GM19099 (cell line): ENCODE results near the gene LYZL4.

ENCODE experiments used
- POLR2A ChIP-seq: IDR thresholded peaks from 3 replicates; pipeline ENCODE4 v1.6.1; 2011; ENCODE audit warnings: low read depth; ENCODE audit not compliant: insufficient read length; ENCODE audit errors: extremely low read depth

The LYZL4 gene

DNA sequence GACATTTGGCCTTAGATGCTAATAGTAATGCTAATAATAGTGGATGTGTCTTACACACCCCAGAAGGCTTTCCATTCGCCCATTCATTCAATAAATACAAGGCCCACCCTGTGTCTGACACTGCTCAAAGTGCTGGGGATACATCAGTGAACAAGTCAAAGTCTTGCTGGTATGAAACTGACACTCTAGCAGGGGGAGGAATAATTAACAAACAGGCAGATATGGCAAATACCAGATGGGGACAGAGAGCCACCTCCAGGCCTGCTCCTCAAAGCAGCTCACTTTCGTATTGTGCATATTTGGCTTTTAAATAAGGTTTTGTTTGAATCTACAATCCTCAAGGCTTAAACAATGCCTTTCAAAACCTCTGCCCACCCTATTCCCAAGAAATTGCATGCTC is 28.3 kb upstream of the LYZL4 start:
- no peak for TF ChIP-seq POLR2A

DNA sequence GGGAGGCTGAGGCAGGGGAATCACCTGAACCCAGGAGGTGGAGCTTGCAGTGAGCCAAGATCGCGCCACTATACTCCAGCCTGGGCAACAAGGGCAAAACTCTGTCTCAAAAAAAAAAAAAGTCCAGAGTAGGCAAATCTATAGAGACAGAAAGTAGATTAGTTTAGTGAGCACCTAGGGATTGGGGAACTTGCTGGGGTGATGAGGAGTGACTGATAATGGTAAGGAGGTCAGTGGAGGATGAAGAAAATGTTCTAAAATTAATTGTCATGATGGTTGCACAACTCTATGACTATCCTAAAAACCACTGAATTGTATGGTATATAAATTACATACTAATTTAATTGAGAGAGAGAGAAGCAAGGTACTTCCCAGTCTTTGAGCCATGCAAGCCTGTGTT is 27.8 kb upstream of the LYZL4 start:
- TF ChIP-seq POLR2A = no peak

DNA sequence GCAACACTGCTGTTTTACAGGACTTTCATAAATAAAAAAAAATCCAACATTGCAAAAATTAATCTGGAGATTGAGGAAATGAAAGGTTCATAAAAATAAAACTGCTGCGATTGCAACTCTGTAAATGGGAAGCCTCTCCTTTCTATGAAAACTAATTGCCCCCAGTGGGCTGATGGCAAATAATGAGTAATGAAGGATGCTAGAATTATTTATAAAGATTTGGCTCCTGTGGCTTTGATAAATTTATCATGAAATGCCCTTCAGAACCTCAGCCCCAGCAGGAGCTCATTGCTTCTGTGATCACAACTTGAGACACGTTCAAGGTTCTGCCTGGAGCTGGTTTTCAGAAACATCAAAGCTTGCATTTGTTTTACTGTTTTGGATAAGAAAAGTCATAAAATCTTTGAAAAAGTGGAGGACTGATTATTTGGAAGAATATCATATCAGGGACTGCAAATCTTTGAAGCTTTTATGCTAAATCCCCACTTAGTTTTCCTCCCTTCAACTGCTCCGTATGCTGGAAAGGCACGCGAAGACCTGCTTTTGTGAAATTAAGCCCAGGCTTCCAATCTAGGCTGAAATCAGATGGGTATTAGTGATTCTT is 24.5 kb upstream of the LYZL4 start:
- TF ChIP-seq POLR2A = no peak

DNA sequence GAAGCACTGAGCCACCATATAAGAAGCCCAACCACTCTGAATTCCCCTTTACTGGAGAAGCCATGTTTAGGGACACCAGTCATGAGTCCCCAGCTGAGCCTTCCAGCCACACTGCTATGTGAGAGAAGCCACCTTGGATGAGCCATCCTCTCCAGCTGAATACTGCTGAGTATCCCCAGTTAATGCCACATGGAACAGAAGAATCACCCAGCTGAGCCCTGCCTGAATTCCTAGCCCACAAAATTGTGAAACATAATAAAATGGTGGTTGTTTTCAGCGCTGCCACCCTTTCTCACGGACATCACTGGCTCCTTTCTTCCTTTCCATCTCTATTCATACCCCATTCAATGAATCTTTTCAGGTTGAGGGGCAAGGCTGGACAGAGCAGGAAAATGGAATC is 22.1 kb upstream of the LYZL4 start:
- TF ChIP-seq POLR2A = no peak

DNA sequence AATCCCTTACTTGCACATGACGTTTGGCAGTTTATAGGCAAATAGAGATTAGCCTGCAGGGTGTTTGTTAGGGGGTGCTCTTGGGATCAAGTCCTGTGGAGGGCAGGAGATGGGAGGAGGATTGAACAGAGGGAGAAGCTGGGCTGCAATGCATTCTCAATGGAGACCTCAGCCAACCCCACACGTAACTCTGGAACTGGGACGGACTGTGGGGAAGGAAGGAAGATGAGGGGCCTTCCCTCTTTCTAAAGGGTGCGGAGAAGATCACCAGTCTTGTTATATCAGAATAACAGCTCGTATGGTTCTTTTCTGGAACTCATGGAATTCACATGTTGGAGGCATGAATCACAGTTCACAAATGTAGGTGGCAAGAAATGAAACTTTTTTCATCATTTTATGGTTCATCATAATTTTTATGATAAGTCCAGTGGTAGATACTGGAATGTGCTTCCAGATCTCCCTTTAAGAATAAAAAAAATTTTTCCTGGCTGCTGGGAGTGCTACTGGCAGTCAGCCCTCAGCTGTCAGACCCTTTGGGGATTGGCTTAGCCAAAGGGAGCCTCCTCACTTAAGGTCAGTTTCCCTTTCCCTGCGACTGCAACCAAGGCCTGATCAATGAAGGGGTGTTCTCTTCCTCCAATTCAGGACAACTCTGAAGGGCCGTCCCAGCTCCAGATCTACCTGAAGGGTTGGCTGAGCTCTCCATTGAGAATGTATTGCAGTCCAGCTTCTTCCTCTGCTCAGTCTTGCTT is 20.5 kb upstream of the LYZL4 start:
- TF ChIP-seq POLR2A = no peak

DNA sequence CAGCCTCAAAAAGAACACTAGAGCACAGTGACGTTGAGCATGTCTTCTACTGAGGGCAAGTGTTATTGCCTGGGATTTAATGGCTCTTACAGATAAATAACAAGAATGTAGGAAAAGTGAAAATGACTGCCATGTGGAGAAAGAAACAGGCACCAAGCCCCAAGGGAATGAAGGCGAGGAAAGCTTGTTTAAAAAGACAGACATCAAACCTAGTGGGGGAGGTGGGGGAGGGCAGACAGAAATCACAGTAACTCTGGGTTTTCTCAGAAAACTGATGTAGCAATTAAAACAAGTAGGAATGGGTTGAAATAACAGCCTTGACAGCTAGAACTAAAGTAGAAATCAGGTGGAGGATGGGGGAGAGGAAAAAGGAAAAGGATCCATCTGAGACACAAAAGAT is 18.4 kb upstream of the LYZL4 start:
- TF ChIP-seq POLR2A = no peak

DNA sequence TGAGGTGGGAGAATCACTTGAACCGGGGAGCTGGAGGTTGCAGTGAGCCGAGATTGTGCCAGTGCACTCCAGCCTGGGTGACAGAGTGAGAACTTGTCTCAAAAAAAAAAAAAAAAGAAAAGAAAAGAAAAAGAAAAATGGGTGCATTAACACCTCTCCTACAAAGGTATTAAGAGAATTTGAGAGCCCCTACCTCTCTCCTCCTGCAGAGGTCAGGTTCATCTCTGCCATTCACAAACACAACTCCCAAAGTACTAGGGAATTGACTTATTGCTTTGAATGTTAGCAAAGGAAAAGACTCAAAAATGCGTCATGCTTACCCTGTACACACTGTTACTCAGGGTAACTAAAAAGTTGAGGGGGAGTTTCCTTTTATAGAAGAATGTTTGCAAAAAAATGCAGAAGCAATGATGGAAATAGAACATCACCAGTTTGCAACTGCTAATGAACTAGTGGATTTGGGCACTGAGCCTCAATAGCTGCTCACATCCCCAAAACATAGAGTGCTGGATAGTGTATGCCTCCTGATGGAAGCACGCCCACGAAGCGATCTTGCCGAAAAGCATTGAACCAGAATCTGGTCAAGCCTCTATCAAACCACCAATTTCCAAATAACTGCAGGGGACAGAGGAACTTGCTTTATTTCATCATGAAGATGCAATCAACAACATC is 15.5 kb upstream of the LYZL4 start:
- TF ChIP-seq POLR2A = no peak

DNA sequence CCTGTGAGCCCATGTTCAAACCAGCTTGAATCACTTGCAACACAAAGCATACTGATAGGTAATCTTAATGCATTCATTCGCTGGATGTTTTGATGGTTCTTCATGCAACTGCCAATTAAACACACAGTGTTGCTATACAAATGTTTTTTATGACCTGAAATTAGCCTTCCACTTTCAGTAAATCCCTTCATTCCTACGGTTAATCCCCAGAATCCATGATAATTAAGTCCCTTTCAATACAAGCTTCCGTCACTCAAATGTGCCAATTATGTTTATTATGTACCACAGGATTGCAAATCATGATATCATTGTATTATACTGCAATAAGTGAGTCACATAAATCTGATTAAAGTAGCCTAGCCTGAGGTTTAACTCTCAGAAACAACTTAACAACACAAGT is 14.5 kb upstream of the LYZL4 start:
- no peak for TF ChIP-seq POLR2A

DNA sequence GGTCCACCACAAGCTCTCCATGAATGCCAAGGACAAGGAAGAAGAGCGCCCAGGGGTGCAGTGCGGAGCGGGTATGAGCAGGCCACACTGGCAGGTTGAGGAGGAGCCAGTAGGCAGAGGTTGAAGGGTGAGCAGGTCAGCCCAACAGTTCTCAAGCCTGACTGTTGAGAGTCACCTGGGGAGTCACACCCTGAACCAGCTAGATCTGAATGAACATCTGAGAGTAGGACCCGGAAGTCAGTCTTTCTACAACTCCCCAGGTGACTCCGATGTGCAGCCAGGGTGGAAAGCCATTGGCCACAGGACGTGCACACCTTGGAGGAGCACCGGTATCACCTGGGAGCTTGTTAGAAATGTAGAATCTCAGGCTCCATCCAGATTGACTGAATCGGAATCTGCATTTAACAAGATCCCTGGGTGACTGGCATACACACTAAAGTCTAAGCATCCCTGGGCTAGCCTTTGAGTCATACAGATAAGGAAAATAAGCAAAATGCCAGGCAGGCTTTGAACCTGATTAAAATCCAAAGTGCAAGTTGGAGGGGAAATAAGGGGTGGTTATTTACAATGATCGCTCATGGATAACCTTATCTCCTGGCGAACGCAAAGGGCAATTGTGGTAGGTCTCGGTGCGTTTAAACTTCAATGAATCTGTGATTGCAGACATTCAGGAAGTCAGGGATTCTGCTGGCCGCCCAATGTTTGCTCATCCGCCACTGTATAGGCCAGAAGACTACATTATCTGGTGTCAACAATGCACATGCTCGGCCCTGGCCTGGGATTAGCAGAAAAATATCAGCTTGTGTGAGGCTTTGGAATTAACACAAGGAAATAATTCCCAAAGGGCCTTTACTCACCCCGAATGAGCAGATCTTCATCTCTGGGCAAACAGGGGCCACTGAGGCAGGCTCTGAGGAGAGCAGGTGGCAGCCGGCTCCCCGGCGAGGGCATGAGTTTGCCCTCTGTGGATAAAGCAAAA is 11.7 kb upstream of the LYZL4 start:
- TF ChIP-seq POLR2A = no peak

DNA sequence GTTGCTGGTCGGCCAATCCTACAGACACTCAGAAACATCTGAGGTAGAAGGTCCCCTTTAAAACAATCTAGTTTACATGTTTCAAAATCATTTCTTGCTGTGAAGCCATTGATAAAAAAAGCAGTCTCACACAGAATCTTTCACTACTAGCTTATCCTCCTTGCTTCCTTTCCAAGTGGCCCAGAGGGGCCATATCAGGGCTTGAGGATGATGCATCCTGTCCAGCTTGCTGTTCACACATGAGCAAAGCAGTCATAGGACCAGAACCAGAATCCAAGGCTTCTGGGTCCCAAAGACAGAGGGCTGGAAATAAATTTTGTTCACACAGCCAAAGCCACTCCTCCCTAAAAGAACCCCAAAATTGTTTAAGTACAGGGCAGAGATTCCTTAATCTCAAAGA is 9.2 kb upstream of the LYZL4 start:
- no peak for TF ChIP-seq POLR2A

DNA sequence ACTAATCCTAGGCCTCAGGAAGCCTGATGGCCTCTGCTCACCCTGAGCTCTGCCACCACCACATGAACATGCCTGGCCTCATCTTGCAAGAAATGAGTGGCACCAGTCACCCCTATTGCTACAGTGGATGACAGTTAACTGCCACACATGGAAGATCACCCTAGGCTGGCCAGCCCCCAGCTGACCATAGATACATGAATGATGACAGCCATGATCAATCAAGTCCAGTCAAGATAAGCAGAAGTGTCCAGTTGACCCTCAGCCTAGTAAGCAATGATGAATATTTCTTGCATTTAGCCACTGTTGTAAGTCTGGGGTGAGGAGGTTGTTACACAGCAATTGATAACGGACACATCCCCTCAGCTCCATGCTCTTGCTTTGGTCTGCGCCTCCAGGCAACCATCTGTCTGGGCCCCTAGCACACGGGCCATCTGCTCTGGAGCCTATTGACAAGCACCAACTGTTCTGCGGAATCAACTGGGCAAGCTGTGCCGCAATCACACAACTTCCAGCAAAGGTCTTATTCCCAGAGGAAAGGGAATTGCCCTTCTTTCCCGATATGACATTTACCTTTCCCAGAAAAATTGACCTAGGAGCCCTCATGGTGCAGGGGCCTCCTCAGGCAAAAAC is 2.2 kb upstream of the LYZL4 start:
- TF ChIP-seq POLR2A = no peak

DNA sequence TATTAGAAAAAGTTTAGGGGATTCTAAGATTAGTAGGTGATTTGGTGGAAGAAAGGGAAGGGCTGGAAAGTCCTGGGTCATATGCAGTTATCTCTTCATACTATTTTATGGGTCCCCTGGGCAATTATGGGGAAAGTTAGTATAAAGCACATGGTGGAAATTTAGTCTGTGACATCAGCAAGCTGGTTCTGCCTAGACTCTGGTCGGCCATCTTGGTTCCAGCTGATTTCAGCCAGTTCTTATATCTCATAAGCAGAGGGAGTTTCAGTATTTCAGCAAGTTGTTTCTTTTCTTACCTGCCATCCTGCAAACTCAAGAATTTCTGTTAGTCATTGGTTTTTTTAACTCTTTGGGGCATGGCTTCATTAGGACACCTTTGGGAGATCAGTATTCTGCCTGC is 1.0 kb upstream of the LYZL4 start:
- TF ChIP-seq POLR2A = no peak

DNA sequence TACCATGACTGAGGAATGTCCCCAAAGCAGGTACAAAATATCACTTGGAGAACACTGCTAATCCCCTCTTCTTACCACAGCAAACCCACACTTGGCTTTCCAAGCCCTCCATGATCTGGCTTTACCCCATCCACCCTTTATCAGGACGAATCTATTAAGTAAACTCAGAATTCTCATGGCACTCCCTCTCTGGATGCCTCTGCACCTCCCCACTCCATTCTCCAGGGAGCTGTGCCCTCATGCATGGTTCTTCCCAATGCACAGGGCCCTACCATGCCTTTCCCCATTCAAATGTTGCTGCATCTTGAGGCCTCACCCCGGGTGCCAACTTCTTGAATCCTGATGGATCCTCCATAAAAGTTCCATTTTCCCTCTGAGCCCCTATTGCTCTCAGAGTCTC is 2.3 kb downstream of the LYZL4 start:
- TF ChIP-seq POLR2A = no peak

DNA sequence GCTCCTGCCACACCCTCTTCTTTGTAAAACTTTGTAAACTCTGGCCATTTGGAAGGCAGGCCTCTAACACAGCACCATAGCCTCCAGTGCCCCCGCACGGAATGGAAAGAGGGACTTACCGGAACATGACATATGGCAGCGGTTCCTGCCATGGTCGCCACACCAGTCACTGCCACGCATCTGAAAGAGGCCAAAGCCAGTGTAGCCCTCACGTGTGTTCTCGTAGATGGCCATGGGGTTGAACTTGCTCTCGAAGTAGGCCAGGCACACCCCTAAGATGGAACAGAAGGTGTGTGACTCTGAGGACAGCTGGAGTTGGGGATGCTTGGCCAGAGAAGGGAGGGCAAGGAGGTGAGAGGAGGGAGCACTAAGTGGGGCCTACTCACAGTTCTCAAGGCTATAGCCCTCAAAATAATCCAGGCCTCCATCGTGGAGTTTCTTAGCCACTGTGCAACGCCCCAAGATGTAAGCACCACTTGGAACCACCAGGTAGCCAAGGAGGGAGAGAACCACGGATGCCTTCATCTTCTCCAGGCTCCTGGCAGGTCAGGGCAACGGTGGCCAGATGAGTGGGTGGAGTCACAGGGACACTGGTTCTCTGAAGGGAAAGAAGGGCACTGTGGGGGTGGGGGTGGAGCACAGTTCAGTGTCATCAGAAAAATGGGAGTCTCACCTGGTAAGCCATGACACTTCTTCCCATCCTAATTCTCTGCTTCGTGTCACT is 3.5 kb downstream of the LYZL4 start:
- TF ChIP-seq POLR2A = no peak
